ENCODE data around the gene MPP2. TPM values are rescaled to one million over a fixed set of nuclear protein-coding genes. Genes with fewer than 3 reads are reported as not detected.

MPP2 gene
- 0.33 and 0.38 TPM in 2 replicates for total RNA-seq

GRCh38 chr17:43907425-43907981 is at the start of gene MPP2:
Gene MPP2, minus strand, starts transcription at chr17:43907536. Its CDS starts 3,076 bp downstream, at chr17:43904460.

GRCh38 chr17:43953746-43954145 is 46.4 kb upstream of the MPP2 start, which contains the start of gene PYY:
Gene PYY, minus strand, starts transcription at chr17:43953940. Its CDS starts 457 bp downstream, at chr17:43953483.

GRCh38 chr17:43942051-43942685 is 34.8 kb upstream of the MPP2 start, which contains the start of gene PPY:
Gene PPY, minus strand, starts transcription at chr17:43942476. Its CDS starts 822 bp downstream, at chr17:43941654.

GRCh38 chr17:43846963-43847371 is 60.4 kb downstream of the MPP2 start, which contains the start of gene CD300LG:
Gene CD300LG, plus strand, starts transcription at chr17:43847176. Its CDS starts 41 bp downstream, at chr17:43847217.

GRCh38 chr17:43832976-43833829 is 74.1 kb downstream of the MPP2 start, which contains the start of gene MPP3:
Gene MPP3, minus strand, starts transcription at chr17:43833146. Its CDS starts 1,240 bp downstream, at chr17:43831906.

Other genes starting within 250 kb of the MPP2 start
- gene MEOX1, start 245.6 kb downstream of the MPP2 start, total RNA-seq = under 0.01 TPM in 1 of 2 replicates, not detected in the other
- gene SOST, start 148.7 kb downstream of the MPP2 start, total RNA-seq = not detected in 2 replicates
- gene DUSP3, start 128.6 kb downstream of the MPP2 start, total RNA-seq = 81.7 and 90.8 TPM in 2 replicates
- gene CFAP97D1, start 127.1 kb downstream of the MPP2 start, total RNA-seq = not detected in 2 replicates
- gene MPP3, start 74.4 kb downstream of the MPP2 start, total RNA-seq = 5.9 and 8.2 TPM in 2 replicates
- gene CD300LG, start 60.4 kb downstream of the MPP2 start, total RNA-seq = under 0.01 TPM in 1 of 2 replicates, not detected in the other
- gene PPY, start 34.9 kb upstream of the MPP2 start, total RNA-seq = not detected in 2 replicates
- gene PYY, start 46.4 kb upstream of the MPP2 start, total RNA-seq = 0.33 TPM in 1 of 2 replicates, not detected in the other
- 6.9 and 11.7 TPM in 2 replicates for gene NAGS, start 97.1 kb upstream of the MPP2 start, total RNA-seq
- 33.1 and 50.0 TPM in 2 replicates for gene TMEM101, start 107.4 kb upstream of the MPP2 start, total RNA-seq
- 83.8 and 85.9 TPM in 2 replicates for gene LSM12, start 159.1 kb upstream of the MPP2 start, total RNA-seq
- gene G6PC3, start 163.2 kb upstream of the MPP2 start, total RNA-seq = 32.7 and 34.8 TPM in 2 replicates
- gene HDAC5, start 216.1 kb upstream of the MPP2 start, total RNA-seq = 25.4 and 44.1 TPM in 2 replicates
- 2.3 and 4.2 TPM in 2 replicates for gene HROB, start 234.4 kb upstream of the MPP2 start, total RNA-seq

All from vein endothelial cell (primary cell).